ENCODE results near the gene TTLL9. TPM values are rescaled to one million over a fixed set of nuclear protein-coding genes. Genes with fewer than 3 reads are reported as not detected.

Gene TTLL9
- total and polyA plus RNA-seq, 2 of the 13 experiments (the other 11 are each of a cell fraction or from before 2014, with no cell fraction given), result not detected

GRCh38 chr20:31879143-31879987, 8.9 kb downstream of the TTLL9 start (continued):
- peak; percentile 76 for TF ChIP-seq ZMYM2 (CRISPR knock-in tag; IDR thresholded peaks at IDR 0.05)
- TF ChIP-seq TP53 (CRISPR knock-in tag; conservative IDR thresholded peaks at IDR 0.05), result 0 out of 2 replicates have a peak, but pooled peaks have one; percentile 77
- 0 out of 2 replicates have a peak, but pooled peaks have one; percentile 49 for TF ChIP-seq ZNF800 (CRISPR knock-in tag; IDR thresholded peaks at IDR 0.05)
- TF ChIP-seq ZNF543 (CRISPR knock-in tag; IDR thresholded peaks at IDR 0.05), result peak; percentile 47
- no peak for TF ChIP-seq JUNB (CRISPR knock-in tag; IDR thresholded peaks at IDR 0.05; ENCODE audit: borderline replicate concordance)
- 0 out of 2 replicates have a peak, but pooled peaks have one; percentile 11 for TF ChIP-seq EED (CRISPR knock-in tag; IDR thresholded peaks at IDR 0.05)
- TF ChIP-seq KLF12 (CRISPR knock-in tag; IDR thresholded peaks at IDR 0.05; ENCODE audit: borderline replicate concordance), result 0 out of 2 replicates have a peak, but pooled peaks have one; percentile 28
- peak; percentile 78; the same call in 1 of the 2 replicates for TF ChIP-seq ZNF343 (CRISPR knock-in tag; IDR thresholded peaks at IDR 0.05)
- 0 out of 2 replicates have a peak, but pooled peaks have one; percentile 67 for TF ChIP-seq ZNF34 (CRISPR knock-in tag; IDR thresholded peaks at IDR 0.05; ENCODE audit: borderline replicate concordance)
- TF ChIP-seq MIXL1 (CRISPR knock-in tag; IDR thresholded peaks at IDR 0.05), result peak; percentile 12; the same call in 1 of the 2 replicates
- TF ChIP-seq MTA1 (CRISPR knock-in tag; IDR thresholded peaks at IDR 0.05; ENCODE audit: borderline replicate concordance), result 0 out of 2 replicates have a peak, but pooled peaks have one; percentile 57
- TF ChIP-seq SETDB1 (CRISPR knock-in tag; IDR thresholded peaks at IDR 0.05; ENCODE audit: borderline replicate concordance), result no peak
- 0 out of 2 replicates have a peak, but pooled peaks have one; percentile 3 for TF ChIP-seq ZNF468 (CRISPR knock-in tag; IDR thresholded peaks at IDR 0.05)
- no peak for TF ChIP-seq DNMT1 (CRISPR knock-in tag; IDR thresholded peaks at IDR 0.05)
- TF ChIP-seq, protein P1, sequence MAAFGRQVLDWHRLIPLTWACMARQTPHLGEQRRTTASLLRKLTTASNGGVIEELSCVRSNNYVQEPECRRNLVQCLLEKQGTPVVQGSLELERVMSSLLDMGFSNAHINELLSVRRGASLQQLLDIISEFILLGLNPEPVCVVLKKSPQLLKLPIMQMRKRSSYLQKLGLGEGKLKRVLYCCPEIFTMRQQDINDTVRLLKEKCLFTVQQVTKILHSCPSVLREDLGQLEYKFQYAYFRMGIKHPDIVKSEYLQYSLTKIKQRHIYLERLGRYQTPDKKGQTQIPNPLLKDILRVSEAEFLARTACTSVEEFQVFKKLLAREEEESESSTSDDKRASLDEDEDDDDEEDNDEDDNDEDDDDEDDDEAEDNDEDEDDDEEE (CRISPR knock-in tag; IDR thresholded peaks at IDR 0.05), result no peak; the same call in 1 of the 2 replicates
- TF ChIP-seq RBFOX2 (IDR thresholded peaks at IDR 0.05; ENCODE audit: low read depth, low read length), result peak; percentile 68
- no peak for TF ChIP-seq ZNF20 (CRISPR knock-in tag; IDR thresholded peaks at IDR 0.05)
- TF ChIP-seq, protein P2, sequence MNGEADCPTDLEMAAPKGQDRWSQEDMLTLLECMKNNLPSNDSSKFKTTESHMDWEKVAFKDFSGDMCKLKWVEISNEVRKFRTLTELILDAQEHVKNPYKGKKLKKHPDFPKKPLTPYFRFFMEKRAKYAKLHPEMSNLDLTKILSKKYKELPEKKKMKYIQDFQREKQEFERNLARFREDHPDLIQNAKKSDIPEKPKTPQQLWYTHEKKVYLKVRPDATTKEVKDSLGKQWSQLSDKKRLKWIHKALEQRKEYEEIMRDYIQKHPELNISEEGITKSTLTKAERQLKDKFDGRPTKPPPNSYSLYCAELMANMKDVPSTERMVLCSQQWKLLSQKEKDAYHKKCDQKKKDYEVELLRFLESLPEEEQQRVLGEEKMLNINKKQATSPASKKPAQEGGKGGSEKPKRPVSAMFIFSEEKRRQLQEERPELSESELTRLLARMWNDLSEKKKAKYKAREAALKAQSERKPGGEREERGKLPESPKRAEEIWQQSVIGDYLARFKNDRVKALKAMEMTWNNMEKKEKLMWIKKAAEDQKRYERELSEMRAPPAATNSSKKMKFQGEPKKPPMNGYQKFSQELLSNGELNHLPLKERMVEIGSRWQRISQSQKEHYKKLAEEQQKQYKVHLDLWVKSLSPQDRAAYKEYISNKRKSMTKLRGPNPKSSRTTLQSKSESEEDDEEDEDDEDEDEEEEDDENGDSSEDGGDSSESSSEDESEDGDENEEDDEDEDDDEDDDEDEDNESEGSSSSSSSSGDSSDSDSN (CRISPR knock-in tag; IDR thresholded peaks at IDR 0.05), result peak; percentile 18; the same call in 1 of the 2 replicates
- TF ChIP-seq FIP1L1 (IDR thresholded peaks at IDR 0.05; ENCODE audit: borderline replicate concordance, insufficient read depth, low read depth, low read length), result no peak
- TF ChIP-seq POLR2A (IDR thresholded peaks at IDR 0.05; ENCODE audit: insufficient read depth in 1 of 2, low read depth in 2 of 2, low read length in 2 of 2), result peak; percentile 62 to 90
- TF ChIP-seq ZNF747 (CRISPR knock-in tag; IDR thresholded peaks at IDR 0.05; ENCODE audit: borderline replicate concordance), result no peak; the same call in 1 of the 2 replicates
- TF ChIP-seq HDAC1 (CRISPR knock-in tag; IDR thresholded peaks at IDR 0.05), result peak; percentile 76; the same call in 1 of the 2 replicates
- no peak for TF ChIP-seq NR2F6 (IDR thresholded peaks at IDR 0.05)
- no peak for TF ChIP-seq NR2F6 (CRISPR knock-in tag; IDR thresholded peaks at IDR 0.05)
- TF ChIP-seq, protein P3, sequence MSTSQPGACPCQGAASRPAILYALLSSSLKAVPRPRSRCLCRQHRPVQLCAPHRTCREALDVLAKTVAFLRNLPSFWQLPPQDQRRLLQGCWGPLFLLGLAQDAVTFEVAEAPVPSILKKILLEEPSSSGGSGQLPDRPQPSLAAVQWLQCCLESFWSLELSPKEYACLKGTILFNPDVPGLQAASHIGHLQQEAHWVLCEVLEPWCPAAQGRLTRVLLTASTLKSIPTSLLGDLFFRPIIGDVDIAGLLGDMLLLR (CRISPR knock-in tag; IDR thresholded peaks at IDR 0.05), result peak; percentile 89

Measured in HepG2 (cell line).